Panc1 (cell line): ENCODE measurements around the gene ASTN2.

ENCODE experiments used
- SIN3A ChIP-seq: IDR thresholded peaks from 2 replicates; pipeline ENCODE4 v1.6.1; 2012; ENCODE audit warnings: low read depth, mild to moderate bottlenecking, low read length, moderate library complexity, borderline replicate concordance; ENCODE audit not compliant: insufficient read depth
- TF ChIP-seq, protein P1 (sequence below): fragments of 450-650 bp; IDR thresholded peaks from 2 replicates; pipeline ENCODE4 v1.5.1; 2017; ENCODE audit warnings: mild to moderate bottlenecking
- TF ChIP-seq, protein P2 (sequence below), 2 experiments: IDR thresholded peaks; 2 replicates each; pipeline ENCODE4 v1.6.1; 2011 to 2012; ENCODE audit warnings: low read depth in 2 of 2, control low read depth in 1 of 2, low read length in 1 of 2, mild to moderate bottlenecking in 1 of 2, moderate library complexity in 1 of 2; ENCODE audit not compliant: insufficient read depth in 1 of 2

- TF ChIP-seq, protein P1, sequence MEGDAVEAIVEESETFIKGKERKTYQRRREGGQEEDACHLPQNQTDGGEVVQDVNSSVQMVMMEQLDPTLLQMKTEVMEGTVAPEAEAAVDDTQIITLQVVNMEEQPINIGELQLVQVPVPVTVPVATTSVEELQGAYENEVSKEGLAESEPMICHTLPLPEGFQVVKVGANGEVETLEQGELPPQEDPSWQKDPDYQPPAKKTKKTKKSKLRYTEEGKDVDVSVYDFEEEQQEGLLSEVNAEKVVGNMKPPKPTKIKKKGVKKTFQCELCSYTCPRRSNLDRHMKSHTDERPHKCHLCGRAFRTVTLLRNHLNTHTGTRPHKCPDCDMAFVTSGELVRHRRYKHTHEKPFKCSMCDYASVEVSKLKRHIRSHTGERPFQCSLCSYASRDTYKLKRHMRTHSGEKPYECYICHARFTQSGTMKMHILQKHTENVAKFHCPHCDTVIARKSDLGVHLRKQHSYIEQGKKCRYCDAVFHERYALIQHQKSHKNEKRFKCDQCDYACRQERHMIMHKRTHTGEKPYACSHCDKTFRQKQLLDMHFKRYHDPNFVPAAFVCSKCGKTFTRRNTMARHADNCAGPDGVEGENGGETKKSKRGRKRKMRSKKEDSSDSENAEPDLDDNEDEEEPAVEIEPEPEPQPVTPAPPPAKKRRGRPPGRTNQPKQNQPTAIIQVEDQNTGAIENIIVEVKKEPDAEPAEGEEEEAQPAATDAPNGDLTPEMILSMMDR: no peak
- TF ChIP-seq, protein P2, sequence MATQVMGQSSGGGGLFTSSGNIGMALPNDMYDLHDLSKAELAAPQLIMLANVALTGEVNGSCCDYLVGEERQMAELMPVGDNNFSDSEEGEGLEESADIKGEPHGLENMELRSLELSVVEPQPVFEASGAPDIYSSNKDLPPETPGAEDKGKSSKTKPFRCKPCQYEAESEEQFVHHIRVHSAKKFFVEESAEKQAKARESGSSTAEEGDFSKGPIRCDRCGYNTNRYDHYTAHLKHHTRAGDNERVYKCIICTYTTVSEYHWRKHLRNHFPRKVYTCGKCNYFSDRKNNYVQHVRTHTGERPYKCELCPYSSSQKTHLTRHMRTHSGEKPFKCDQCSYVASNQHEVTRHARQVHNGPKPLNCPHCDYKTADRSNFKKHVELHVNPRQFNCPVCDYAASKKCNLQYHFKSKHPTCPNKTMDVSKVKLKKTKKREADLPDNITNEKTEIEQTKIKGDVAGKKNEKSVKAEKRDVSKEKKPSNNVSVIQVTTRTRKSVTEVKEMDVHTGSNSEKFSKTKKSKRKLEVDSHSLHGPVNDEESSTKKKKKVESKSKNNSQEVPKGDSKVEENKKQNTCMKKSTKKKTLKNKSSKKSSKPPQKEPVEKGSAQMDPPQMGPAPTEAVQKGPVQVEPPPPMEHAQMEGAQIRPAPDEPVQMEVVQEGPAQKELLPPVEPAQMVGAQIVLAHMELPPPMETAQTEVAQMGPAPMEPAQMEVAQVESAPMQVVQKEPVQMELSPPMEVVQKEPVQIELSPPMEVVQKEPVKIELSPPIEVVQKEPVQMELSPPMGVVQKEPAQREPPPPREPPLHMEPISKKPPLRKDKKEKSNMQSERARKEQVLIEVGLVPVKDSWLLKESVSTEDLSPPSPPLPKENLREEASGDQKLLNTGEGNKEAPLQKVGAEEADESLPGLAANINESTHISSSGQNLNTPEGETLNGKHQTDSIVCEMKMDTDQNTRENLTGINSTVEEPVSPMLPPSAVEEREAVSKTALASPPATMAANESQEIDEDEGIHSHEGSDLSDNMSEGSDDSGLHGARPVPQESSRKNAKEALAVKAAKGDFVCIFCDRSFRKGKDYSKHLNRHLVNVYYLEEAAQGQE (IDR thresholded peaks at IDR 0.05; ENCODE audit: insufficient read depth in 1 of 2, low read depth in 2 of 2, low read length in 1 of 2): no peak
- TF ChIP-seq SIN3A: no peak
These were observed 448.7 kb downstream of the ASTN2 start for GRCh38 chr9:116966199-116966598.
